Left ventricle myocardium superior (tissue), 1 donor: Measurements from ENCODE around the gene FOXK2. TPM values are rescaled to one million over a fixed set of nuclear protein-coding genes. Genes with fewer than 3 reads are reported as not detected.

ENCODE experiments used
- ATAC-seq: fragments of 200-7000 bp; cut with Tn5 transposase; one replicate; pipeline ENCODE4 v1.9.1; 2020; ENCODE audit warnings: mild to moderate bottlenecking, moderate library complexity
- DNase-seq: peaks from one replicate; pipeline ENCODE4 v3.0.0-alpha.2; 2020
- intact Hi-C: fragments of 100-400 bp; cut with micrococcal nuclease; formaldehyde crosslinking; loops from one replicate; pipeline ENCODE4 v1.11.0; 2022
- total RNA-seq: library from RNA; stranded (reverse); fragmentation: NEBNext Ultra II Directional; extraction: Animal tissue kit (Norgen Biotek cat#: 25700); gene quantifications from one replicate; pipeline ENCODE4 v1.2.1, GENCODE V29; 2021
- donor health status: DM: no; HTN: yes; CAD: no; lungs with severe emphysema.

Gene FOXK2
- total RNA-seq, 1 donor from 2014 or later, result 41.5 TPM

DNA sequence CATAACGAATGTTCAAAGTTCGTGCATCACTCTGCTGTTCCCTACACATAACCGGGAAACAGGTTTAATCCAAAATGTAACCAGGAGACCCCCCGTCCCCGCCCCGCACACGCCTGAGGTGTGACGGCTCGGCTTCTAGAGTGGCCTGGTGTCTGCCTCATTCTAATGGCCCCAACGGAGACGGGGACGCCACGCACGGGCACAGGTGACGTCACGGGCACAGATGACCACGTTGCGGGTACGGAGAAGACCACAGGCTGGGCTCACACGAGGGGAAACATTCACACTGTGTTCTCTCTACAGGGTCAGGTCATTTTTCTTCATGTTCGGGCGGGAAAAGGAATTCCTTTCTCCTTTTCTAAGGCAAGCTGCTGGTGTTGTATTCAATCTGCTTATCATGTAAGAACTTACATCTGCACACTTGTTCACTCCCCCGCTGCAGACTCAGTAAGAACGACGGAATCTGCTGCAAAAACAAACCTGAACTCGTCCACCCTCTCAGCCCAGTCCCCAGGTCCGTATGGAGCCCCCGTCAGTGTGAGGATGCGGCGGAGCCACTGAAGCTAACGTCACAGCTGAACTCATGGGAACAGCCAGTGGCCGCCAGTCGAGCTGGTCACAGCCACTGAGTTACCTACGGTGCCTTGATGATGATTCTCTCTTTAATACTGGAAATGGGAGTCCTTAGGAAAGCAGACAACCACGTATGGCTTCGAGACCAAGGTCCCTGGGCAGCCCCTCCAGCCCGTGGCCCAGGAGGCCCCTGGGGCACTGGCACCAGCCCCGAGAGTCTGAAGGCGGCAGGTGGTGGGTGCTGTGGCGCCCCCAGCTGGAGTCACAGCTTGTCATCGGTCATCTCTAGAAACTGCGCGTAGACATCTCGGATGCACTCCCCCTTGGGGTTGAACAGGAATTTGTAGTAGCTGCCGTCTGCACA lies 95.8 kb downstream of the FOXK2 start:
- intact Hi-C loops, result no loop called here
- peak; percentile 12 for DNase-seq
- ATAC-seq, result no peak

GRCh38 chr17:82616021-82616711 lies 96.6 kb downstream of the FOXK2 start:
- ATAC-seq (no peak), DNase-seq (peak; percentile 17)
- intact Hi-C loops, result no loop called here

DNA sequence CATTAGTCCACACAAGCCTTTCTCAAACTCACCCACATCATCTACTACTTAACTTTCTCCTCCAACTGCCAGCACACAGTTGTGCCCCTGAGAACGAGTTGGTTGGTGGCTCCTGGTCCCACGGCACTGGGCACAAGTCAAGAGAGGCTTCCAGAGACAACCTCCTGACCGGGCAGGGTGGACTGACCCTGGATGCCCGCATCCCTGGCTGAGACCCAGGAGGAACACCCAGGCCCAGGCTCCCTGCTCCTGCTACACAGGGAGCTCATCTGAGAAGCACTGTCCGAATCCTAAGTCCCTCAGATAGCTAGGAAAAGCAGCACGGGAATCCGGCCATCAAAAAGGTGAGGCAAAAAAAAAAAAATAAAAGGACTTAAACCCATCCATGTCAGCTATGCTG lies 99.7 kb downstream of the FOXK2 start:
- intact Hi-C loops, result no loop called here
- no peak for DNase-seq
- ATAC-seq, result no peak

DNA sequence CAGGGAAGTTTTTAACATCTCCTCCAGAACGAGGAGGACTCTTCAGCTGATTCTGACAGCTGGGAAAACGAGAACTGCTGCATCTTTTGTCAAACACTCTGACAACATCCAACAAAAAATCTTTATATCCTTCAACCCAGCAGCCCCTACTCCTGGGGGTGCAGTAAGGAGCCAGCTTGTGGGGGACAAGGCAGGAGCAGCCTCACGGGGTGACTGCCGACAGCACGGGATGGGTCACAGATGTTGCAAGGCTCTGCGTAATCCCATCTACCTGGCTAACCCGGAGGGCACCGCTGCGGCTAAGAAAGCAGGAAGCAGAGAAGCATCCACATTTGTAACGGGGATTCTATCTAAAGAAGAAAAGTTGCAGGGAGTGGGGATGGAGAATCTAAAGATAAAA lies 100.1 kb downstream of the FOXK2 start:
- no peak for ATAC-seq
- DNase-seq, result peak; percentile 18
- intact Hi-C loops, result no loop called here

DNA sequence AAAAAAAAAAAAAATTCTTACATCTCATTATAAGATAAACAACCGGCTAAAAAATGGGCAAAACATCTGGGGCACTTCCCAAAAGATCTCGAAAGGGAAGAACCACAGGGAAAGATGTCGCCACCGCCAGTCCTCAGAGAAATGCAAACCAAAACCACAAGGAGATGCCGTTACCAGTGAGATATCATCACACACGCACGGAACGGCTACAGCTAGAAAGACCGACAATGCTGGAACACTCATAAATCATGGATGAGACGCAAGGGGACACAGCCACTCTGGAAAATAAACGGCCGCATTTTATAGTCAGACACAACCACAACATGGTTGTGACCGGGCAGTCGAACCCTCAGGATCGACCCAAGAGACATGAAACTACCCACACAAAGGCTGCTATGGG lies 104.2 kb downstream of the FOXK2 start:
- intact Hi-C loops, result no loop called here
- no peak for ATAC-seq
- DNase-seq, result no peak

- peak; percentile 12 for ATAC-seq
- intact Hi-C loops, result no loop called here
- no peak for DNase-seq
These were observed 107.9 kb downstream of the FOXK2 start for GRCh38 chr17:82627405-82627804.

GRCh38 chr17:82629748-82630147 lies 110.2 kb downstream of the FOXK2 start:
- intact Hi-C loops, result no loop called here
- ATAC-seq, result no peak
- no peak for DNase-seq

DNA sequence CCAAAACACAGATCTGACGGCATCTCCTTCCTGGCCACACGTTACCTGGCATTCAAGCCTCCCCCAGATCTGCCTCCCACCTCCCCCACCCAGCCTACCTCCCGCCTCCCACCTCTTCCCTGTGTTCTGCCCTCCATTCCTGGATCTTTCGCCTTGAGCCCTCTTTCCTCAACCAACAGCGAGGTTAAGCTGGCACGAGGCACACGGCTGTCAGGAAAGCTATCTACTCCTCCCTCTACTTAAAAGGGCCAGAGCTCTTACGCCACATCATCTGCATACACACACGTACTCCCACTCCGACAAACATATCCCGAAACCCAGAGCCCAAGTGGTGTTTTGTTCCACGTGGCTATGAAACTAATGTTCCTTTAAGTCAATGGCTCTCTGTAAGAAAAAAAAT lies 110.7 kb downstream of the FOXK2 start:
- no peak for ATAC-seq
- intact Hi-C loops, result no loop called here
- DNase-seq, result no peak

DNA sequence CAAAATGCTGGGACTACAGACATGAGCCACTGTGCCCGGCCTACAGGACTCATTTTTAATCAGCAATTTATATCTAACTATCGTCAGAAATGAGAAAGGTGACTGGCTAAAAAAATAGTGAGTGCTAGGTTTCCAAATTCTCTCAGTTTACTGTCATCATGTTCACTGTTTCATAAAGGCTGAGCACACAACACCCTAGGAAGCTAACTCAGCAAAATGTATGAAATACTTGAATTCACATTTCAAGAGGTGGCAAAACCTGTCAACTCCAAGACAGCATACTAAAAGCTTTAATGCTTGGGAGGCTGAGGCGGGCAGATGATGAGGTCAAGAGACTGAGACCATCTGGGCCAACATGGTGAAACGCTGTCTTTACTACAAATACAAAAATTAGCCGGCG lies 112.0 kb downstream of the FOXK2 start:
- no peak for ATAC-seq
- no peak for DNase-seq
- intact Hi-C loops, result no loop called here

DNA sequence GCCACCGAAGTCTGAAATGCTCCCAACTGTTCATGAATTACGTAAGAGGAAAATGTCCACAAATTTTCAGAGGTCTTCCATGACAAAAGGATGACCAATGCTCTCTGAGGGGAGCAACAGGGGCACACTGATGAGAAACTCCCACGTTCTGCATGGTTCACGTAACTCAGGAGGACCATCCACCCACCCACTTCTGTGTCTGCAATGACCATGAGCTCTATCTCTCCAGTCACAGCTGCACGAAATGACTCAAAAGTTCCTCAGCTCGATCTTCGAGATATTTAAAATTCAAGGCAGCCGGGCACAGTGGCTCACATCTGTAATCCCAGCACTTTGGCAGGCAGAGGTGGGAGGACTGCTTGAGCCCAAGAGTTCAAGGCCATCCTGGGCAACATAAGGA lies 112.9 kb downstream of the FOXK2 start:
- intact Hi-C loops, result no loop called here
- ATAC-seq, result no peak
- no peak for DNase-seq

- ATAC-seq, result no peak
- intact Hi-C loops, result no loop called here
- no peak for DNase-seq
These were observed 113.8 kb downstream of the FOXK2 start for GRCh38 chr17:82633343-82633742.

GRCh38 chr17:82636626-82637598 lies 117.4 kb downstream of the FOXK2 start:
- DNase-seq (no peak), ATAC-seq (no peak)
- intact Hi-C loops, result no loop called here

DNA sequence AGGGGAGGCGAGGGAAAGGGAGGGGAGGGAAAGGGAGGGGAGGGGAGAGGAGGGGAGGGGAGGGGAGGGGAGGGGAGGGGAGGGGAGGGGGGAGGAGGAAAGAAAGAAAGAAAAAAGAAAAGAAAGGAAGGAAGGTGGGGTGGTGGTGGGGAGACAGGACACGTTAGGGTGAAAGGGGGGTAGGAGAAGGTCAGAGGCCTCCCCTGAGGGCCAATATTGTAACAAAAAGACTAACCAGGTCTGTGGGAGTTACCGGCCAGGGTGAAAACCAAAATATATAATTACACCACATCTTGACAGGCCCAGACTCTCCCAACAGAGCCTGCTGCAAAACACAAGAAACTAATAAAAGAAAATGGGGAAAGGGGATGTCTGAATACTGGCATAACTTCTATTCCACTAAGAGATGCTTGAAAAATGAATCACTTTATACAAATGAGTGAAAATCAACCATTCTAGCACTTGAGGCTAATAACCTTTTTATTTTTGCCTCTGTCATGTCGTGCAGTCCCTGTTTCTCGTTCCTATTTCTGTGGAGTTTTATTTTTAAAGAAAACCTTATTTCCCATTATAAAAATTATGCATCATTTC lies 118.7 kb downstream of the FOXK2 start:
- intact Hi-C loops, result no loop called here
- ATAC-seq (no peak), DNase-seq (no peak)

DNA sequence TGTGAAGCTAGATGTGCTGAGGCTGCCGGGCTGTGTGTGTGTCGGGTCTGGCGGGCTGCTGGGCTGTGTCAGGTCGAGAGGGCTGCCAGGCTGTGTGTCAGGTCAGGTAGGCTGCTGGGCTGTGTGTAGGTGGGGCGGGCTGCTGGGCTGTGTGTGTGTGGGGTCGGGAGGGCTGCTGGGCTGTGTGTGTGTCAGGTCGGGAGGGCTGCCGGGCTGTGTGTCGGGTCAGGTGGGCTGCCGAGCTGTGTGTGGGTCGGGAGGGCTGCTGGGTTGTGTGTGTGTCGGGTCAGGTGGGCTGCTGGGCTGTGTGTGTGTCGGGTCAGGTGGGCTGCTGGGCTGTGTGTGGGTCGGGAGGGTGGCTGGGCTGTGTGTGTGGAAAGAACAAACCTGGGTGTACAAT lies 120.1 kb downstream of the FOXK2 start:
- intact Hi-C loops, result no loop called here
- peak; percentile 27 for ATAC-seq

GRCh38 chr17:82640036-82640435 lies 120.5 kb downstream of the FOXK2 start:
- DNase-seq, result no peak
- ATAC-seq, result no peak
- intact Hi-C loops, result no loop called here

More for the DNA sequence above, 120.1 kb downstream of the FOXK2 start:
- DNase-seq, result no peak

DNA sequence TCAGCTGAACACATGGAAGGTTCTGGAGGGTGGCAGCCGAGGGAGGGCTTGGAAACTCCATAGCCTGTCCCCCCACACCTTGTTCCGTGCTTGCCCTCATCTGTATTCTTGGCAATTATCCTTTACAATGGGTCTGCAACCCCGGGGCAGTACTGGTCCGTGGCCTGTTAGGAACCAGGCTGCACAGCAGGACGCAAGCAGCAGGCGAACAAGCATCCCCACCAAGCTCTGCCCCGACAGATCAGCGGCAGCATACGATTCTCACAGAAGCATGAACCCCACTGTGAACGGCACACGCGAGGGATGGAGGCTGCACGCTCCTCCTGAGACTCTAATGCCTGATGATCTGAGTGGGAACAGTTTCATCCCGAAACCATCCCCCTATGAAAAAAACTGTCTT lies 122.5 kb downstream of the FOXK2 start:
- intact Hi-C loops, result no loop called here
- DNase-seq (no peak), ATAC-seq (no peak)

DNA sequence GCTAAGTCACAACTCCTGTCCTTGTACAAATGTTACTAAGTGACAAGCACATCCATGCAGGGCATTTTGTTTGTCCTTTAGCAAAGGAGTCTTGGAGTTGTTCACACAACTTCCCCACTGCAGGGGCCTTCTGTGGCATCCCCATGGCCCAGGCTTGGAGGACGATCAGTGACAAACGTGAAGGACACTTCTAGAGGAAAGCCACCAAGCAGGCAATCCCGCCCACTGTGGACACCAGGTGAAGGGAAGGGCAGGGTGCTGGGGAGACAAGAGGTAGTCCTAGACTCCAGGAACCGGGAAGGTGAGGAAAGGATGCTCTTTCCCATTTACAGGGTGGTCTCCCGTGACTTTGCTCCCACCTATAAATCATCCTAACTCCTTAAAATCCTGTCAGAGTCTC lies 124.6 kb downstream of the FOXK2 start:
- ATAC-seq (no peak), DNase-seq (no peak)
- intact Hi-C loops, result no loop called here

DNA sequence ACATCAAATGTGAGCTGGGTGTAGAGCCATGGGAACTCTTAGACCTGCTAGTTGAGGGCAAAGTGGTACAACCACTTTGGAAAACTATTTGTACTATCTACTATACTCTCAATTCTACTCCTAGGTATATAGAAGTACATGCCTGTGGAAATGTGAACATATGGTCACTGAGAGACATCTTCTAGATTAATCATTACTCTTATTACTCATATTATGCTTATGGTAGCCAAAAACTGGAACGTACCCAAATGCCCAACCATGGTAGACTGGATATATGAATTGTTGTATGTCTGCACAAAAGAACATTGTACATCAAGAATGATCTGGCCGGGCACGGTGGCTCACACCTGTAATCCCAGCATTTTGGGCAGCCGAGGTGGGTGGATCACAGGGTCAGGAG lies 126.0 kb downstream of the FOXK2 start:
- intact Hi-C loops, result no loop called here
- DNase-seq (no peak), ATAC-seq (no peak)

- intact Hi-C loops, result no loop called here
- DNase-seq, result peak; percentile 59
These were observed 128.1 kb downstream of the FOXK2 start for GRCh38 chr17:82647593-82648164.

More at GRCh38 chr17:82647593-82648164, 128.1 kb downstream of the FOXK2 start:
- ATAC-seq, result peak; percentile 30
